ENCODE results near the gene TCF21.
"Not testable (repeated sequence)": the region's sequence is repeated elsewhere in the genome, so short reads cannot be mapped to it uniquely, and the experiment has no call there.

DNA sequence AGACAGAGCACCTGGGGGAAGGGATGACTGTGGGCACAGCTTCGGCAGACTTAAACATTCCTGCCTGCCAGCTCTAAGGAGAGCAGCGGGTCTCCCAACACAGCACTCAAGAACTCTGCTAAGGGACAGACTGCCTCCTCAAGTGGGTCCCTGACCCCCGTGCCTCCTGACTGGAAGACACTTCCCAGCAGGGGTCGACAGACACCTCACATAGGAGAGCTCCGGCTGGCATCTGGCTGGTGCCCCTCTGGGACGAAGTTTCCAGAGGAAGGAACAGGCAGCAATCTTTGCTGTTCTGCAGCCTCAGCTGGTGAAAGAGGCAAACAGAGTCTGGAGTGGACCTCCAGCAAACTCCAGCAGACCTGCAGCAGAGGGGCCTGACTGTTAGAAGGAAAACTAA lies 42.3 kb downstream of the TCF21 start:
- TF ChIP-seq, protein P1, sequence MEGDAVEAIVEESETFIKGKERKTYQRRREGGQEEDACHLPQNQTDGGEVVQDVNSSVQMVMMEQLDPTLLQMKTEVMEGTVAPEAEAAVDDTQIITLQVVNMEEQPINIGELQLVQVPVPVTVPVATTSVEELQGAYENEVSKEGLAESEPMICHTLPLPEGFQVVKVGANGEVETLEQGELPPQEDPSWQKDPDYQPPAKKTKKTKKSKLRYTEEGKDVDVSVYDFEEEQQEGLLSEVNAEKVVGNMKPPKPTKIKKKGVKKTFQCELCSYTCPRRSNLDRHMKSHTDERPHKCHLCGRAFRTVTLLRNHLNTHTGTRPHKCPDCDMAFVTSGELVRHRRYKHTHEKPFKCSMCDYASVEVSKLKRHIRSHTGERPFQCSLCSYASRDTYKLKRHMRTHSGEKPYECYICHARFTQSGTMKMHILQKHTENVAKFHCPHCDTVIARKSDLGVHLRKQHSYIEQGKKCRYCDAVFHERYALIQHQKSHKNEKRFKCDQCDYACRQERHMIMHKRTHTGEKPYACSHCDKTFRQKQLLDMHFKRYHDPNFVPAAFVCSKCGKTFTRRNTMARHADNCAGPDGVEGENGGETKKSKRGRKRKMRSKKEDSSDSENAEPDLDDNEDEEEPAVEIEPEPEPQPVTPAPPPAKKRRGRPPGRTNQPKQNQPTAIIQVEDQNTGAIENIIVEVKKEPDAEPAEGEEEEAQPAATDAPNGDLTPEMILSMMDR (conservative IDR thresholded peaks at IDR 0.05; ENCODE audit: low read length), result 0 out of 2 replicates have a peak, but pooled peaks have one; percentile 16
- TF ChIP-seq EZH2phosphoT487 (IDR thresholded peaks at IDR 0.05; ENCODE audit: borderline replicate concordance), result not testable (repeated sequence)
